ENCODE measurements around the gene WIPF2.

DNA sequence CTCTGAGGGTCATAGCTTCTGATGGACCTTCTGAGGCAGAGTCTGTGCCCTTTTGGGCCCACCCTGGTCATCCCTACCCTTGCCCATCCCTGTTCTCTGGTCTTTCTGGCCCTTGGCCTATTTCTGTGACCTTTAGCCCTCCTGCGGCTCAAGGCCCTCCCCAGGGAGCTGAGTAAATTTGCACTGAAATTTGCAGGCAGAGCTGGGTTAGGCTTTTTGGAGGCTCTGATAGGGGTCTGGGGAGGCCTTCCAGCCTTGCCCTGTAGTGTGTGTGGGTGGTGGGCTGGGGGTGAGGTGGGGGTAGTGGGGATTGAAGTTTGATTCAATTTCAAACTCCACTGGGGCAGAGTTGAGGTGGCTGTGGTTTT lies 107.7 kb downstream of the WIPF2 start:
- TF ChIP-seq SIN3A (IDR thresholded peaks at IDR 0.05; ENCODE audit: borderline replicate concordance, insufficient read depth, low read length) (no peak), FOXP2 (optimal IDR thresholded peaks at IDR 0.05; ENCODE audit: borderline replicate concordance, extremely low read depth, extremely low read length, insufficient read depth) (no peak), TAF1 (IDR thresholded peaks at IDR 0.05; ENCODE audit: borderline replicate concordance, insufficient read depth, low read length) (no peak), POLR2AphosphoS5 (IDR thresholded peaks at IDR 0.05; ENCODE audit: low read depth, low read length) (no peak)
- TF ChIP-seq, protein P1, sequence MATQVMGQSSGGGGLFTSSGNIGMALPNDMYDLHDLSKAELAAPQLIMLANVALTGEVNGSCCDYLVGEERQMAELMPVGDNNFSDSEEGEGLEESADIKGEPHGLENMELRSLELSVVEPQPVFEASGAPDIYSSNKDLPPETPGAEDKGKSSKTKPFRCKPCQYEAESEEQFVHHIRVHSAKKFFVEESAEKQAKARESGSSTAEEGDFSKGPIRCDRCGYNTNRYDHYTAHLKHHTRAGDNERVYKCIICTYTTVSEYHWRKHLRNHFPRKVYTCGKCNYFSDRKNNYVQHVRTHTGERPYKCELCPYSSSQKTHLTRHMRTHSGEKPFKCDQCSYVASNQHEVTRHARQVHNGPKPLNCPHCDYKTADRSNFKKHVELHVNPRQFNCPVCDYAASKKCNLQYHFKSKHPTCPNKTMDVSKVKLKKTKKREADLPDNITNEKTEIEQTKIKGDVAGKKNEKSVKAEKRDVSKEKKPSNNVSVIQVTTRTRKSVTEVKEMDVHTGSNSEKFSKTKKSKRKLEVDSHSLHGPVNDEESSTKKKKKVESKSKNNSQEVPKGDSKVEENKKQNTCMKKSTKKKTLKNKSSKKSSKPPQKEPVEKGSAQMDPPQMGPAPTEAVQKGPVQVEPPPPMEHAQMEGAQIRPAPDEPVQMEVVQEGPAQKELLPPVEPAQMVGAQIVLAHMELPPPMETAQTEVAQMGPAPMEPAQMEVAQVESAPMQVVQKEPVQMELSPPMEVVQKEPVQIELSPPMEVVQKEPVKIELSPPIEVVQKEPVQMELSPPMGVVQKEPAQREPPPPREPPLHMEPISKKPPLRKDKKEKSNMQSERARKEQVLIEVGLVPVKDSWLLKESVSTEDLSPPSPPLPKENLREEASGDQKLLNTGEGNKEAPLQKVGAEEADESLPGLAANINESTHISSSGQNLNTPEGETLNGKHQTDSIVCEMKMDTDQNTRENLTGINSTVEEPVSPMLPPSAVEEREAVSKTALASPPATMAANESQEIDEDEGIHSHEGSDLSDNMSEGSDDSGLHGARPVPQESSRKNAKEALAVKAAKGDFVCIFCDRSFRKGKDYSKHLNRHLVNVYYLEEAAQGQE (IDR thresholded peaks at IDR 0.05; ENCODE audit: insufficient read depth in 1 of 2, low read depth in 2 of 2, low read length in 2 of 2): no peak

All from PFSK-1 (cell line).